ENCODE measurements around the gene CFL1. TPM values are rescaled to one million over a fixed set of nuclear protein-coding genes. Genes with fewer than 3 reads are reported as not detected.

The CFL1 gene
- total and polyA plus RNA-seq, 10 of the 15 experiments (the other 5 are each of a cell fraction or from before 2014, with no cell fraction given): 164 to 2,994 (median 1,500) TPM

DNA sequence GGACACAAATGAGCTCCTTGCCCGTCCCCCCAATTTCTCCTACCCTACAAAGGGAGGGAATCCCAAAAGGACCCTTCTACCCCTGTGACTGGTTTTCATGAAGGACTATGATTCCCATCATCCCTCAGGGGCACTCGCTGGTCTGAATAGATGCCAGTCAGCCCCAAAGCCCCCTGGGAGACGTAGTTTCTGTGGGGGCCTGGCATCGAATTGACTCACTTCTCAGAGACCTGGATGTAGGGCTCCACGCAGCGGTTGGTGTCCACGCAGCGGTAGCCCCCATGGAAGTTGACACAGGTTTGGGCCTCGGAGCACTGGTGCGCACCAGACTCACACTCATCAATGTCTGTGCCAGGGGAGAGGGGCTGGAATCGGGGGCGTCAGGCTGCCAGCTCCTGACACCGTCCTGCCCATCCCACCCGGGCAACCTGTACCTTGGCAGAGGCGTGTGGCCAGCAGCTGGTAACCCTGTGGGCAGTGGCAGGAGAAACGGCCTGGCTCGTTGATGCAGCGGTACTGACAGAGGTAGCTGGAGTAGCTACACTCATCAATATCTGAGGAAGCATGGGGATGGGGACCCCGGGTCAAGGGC is 10.2 kb upstream of the CFL1 start (continued):
- TF ChIP-seq, protein P1, sequence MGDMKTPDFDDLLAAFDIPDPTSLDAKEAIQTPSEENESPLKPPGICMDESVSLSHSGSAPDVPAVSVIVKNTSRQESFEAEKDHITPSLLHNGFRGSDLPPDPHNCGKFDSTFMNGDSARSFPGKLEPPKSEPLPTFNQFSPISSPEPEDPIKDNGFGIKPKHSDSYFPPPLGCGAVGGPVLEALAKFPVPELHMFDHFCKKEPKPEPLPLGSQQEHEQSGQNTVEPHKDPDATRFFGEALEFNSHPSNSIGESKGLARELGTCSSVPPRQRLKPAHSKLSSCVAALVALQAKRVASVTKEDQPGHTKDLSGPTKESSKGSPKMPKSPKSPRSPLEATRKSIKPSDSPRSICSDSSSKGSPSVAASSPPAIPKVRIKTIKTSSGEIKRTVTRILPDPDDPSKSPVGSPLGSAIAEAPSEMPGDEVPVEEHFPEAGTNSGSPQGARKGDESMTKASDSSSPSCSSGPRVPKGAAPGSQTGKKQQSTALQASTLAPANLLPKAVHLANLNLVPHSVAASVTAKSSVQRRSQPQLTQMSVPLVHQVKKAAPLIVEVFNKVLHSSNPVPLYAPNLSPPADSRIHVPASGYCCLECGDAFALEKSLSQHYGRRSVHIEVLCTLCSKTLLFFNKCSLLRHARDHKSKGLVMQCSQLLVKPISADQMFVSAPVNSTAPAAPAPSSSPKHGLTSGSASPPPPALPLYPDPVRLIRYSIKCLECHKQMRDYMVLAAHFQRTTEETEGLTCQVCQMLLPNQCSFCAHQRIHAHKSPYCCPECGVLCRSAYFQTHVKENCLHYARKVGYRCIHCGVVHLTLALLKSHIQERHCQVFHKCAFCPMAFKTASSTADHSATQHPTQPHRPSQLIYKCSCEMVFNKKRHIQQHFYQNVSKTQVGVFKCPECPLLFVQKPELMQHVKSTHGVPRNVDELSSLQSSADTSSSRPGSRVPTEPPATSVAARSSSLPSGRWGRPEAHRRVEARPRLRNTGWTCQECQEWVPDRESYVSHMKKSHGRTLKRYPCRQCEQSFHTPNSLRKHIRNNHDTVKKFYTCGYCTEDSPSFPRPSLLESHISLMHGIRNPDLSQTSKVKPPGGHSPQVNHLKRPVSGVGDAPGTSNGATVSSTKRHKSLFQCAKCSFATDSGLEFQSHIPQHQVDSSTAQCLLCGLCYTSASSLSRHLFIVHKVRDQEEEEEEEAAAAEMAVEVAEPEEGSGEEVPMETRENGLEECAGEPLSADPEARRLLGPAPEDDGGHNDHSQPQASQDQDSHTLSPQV (IDR thresholded peaks at IDR 0.05): no peak
- TF ChIP-seq, protein P2, sequence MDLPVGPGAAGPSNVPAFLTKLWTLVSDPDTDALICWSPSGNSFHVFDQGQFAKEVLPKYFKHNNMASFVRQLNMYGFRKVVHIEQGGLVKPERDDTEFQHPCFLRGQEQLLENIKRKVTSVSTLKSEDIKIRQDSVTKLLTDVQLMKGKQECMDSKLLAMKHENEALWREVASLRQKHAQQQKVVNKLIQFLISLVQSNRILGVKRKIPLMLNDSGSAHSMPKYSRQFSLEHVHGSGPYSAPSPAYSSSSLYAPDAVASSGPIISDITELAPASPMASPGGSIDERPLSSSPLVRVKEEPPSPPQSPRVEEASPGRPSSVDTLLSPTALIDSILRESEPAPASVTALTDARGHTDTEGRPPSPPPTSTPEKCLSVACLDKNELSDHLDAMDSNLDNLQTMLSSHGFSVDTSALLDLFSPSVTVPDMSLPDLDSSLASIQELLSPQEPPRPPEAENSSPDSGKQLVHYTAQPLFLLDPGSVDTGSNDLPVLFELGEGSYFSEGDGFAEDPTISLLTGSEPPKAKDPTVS (IDR thresholded peaks at IDR 0.05; ENCODE audit: low read depth, low read length): no peak
- TF ChIP-seq CHD4 (IDR thresholded peaks at IDR 0.05) (no peak), POLR2A (IDR thresholded peaks at IDR 0.05; ENCODE audit: low read depth, low read length) (peak; percentile 82), NR2C2 (IDR thresholded peaks at IDR 0.05; ENCODE audit: borderline replicate concordance, control insufficient read depth, insufficient read length, low read depth) (no peak), SMAD5 (IDR thresholded peaks at IDR 0.05; ENCODE audit: low read depth) (peak; percentile 58; the same call in 1 of the 2 replicates)

All from GM12878 (cell line).